A549 (cell line): ENCODE data around the gene IFIH1. TPM values are rescaled to one million over a fixed set of nuclear protein-coding genes. Genes with fewer than 3 reads are reported as not detected.

Experiments used
- ATAC-seq, 2 experiments: fragments of 200-7000 bp in 1 of 2; fragments of >200 bp in 1 of 2; cut with Nextera tagmentation in 1 of 2; cut with Tn5 transposase in 1 of 2; 3 replicates each; pipeline versions ENCODE4 v1.8.0 to v1.9.1; 2018 to 2020; ENCODE audit warnings: mild to moderate bottlenecking in 1 of 2, moderate library complexity in 1 of 2
- CTCF ChIA-PET: fragments of 300-600 bp; sonication (Branson Sonifier 250); formaldehyde crosslinking; extraction: SDS; loops from one replicate; lab custom pipeline; 2021; ENCODE audit warnings: antibody characterized with exemption, inconsistent platforms; lab: Yijun Ruan, JAX
- POLR2A ChIA-PET: fragments of 350-600 bp; formaldehyde crosslinking; extraction: SDS; loops from one replicate; lab custom pipeline; 2021; ENCODE audit warnings: antibody characterized with exemption, inconsistent platforms; lab: Yijun Ruan, JAX
- DNase-seq, 2 experiments: peaks; one replicate each; pipeline versions ENCODE4 v3.0.0 to v3.0.0-alpha.2; 2011 to 2016; ENCODE audit warnings: low read depth in 1 of 2, low spot score in 1 of 2
- FAIRE-seq: peaks from 2 replicates; lab custom pipeline; 2011; peaks lifted over from hg19 to GRCh38; lab: Jason Lieb, UNC
- H3K27ac ChIP-seq, 2 experiments: fragments of >200 bp; sonication (Bioruptor Twin); formaldehyde crosslinking; 3 replicates each; pipeline ENCODE4 v1.5.1; 2016 to 2017
- H3K4me1 ChIP-seq: fragments of >200 bp; sonication (Bioruptor Twin); formaldehyde crosslinking; 3 replicates; pipeline ENCODE4 v1.6.1; 2016
- H3K4me2 ChIP-seq: fragments of >200 bp; sonication (Bioruptor Twin); formaldehyde crosslinking; 3 replicates; pipeline ENCODE4 v1.6.1; 2016
- H3K4me3 ChIP-seq: fragments of >200 bp; sonication (Bioruptor Twin); formaldehyde crosslinking; 3 replicates; pipeline ENCODE4 v1.5.1; 2016
- H3K9me3 ChIP-seq: fragments of >200 bp; sonication (Bioruptor Twin); formaldehyde crosslinking; 3 replicates; pipeline ENCODE4 v1.6.1; 2016
- BCL3 ChIP-seq: fragments of >200 bp; sonication (Bioruptor Twin); formaldehyde crosslinking; IDR thresholded peaks from 3 replicates; pipeline ENCODE4 v1.6.1; 2016
- CBX2 ChIP-seq: fragments of 200-600 bp; sonication (generic); IDR thresholded peaks from 2 replicates; pipeline ENCODE4 v1.6.1; 2016; ENCODE audit warnings: low read depth, mild to moderate bottlenecking, borderline replicate concordance
- E2F6 ChIP-seq: IDR thresholded peaks from 2 replicates; pipeline ENCODE4 v1.6.1; 2012; ENCODE audit warnings: low read depth, borderline replicate concordance
- HMGXB4 ChIP-seq: fragments of 250-450 bp; sonication (Bioruptor Pico); IDR thresholded peaks from 2 replicates; pipeline ENCODE4 v1.5.0; 2021; ENCODE audit warnings: mild to moderate bottlenecking, moderate library complexity, borderline replicate concordance
- HOXA7 ChIP-seq: fragments of 250-450 bp; sonication (Bioruptor Pico); IDR thresholded peaks from 2 replicates; pipeline ENCODE4 v1.5.0; 2020; ENCODE audit warnings: mild to moderate bottlenecking, moderate library complexity
- HOXB13 ChIP-seq: fragments of 250-450 bp; sonication (Bioruptor Pico); IDR thresholded peaks from 2 replicates; pipeline ENCODE4 v1.5.0; 2020; ENCODE audit warnings: low read depth, mild to moderate bottlenecking, moderate library complexity
- MAX ChIP-seq: IDR thresholded peaks from 2 replicates; pipeline ENCODE4 v1.6.1; 2012
- NFE2L2 ChIP-seq: fragments of 150-350 bp; conservative IDR thresholded peaks from 2 replicates; pipeline ENCODE4 v1.6.1; 2014; ENCODE audit warnings: low read length
- NR3C1 ChIP-seq: fragments of >200 bp; sonication (Bioruptor Twin); formaldehyde crosslinking; IDR thresholded peaks from 3 replicates; pipeline ENCODE4 v1.6.1; 2017
- PHF8 ChIP-seq: fragments of 200-600 bp; sonication (generic); IDR thresholded peaks from 2 replicates; pipeline ENCODE4 v1.6.1; 2016; ENCODE audit warnings: low read depth, mild to moderate bottlenecking, antibody characterized with exemption, moderate library complexity, borderline replicate concordance
- POLR2A ChIP-seq: IDR thresholded peaks from 2 replicates; pipeline ENCODE4 v1.6.1; 2012; ENCODE audit warnings: mild to moderate bottlenecking, low read length
- POLR2AphosphoS2 ChIP-seq: conservative IDR thresholded peaks from 2 replicates; pipeline ENCODE4 v1.6.1; 2012; ENCODE audit warnings: low read length, improper control_type of control experiment, inconsistent platforms
- RAD21 ChIP-seq, 2 experiments: fragments of >200 bp in 1 of 2; sonication (Bioruptor Twin) in 1 of 2; formaldehyde crosslinking in 1 of 2; IDR thresholded peaks in 1 of 2; conservative IDR thresholded peaks in 1 of 2; 2 replicates in 1 of 2; 3 replicates in 1 of 2; pipeline ENCODE4 v1.6.1; 2012 to 2018; ENCODE audit warnings: inconsistent platforms in 1 of 2
- RNF2 ChIP-seq: fragments of 200-600 bp; sonication (generic); IDR thresholded peaks from 2 replicates; pipeline ENCODE4 v1.6.1; 2016; ENCODE audit warnings: low read depth, mild to moderate bottlenecking, antibody characterized with exemption, moderate library complexity, borderline replicate concordance
- SREBF2 ChIP-seq: fragments of 450-650 bp; IDR thresholded peaks from 2 replicates; pipeline ENCODE4 v1.6.1; 2014; ENCODE audit warnings: mild to moderate bottlenecking, moderate library complexity
- TP53 ChIP-seq: fragments of 250-450 bp; sonication (Bioruptor Pico); IDR thresholded peaks from 2 replicates; pipeline ENCODE4 v1.5.0; 2021; ENCODE audit warnings: mild to moderate bottlenecking, moderate library complexity
- ZFP36 ChIP-seq: fragments of 450-650 bp; IDR thresholded peaks from 2 replicates; pipeline ENCODE4 v1.6.1; 2014; ENCODE audit warnings: borderline replicate concordance; ENCODE audit not compliant: partially characterized antibody
- ZSCAN20 ChIP-seq: fragments of 250-450 bp; sonication (Bioruptor Pico); IDR thresholded peaks from 2 replicates; pipeline ENCODE4 v1.8.0; 2022; ENCODE audit warnings: mild to moderate bottlenecking, moderate library complexity
- WGBS: methylation state at CpG from one replicate; pipeline ENCODE4 v1.1.6; 2017; ENCODE audit errors: missing lambda C conversion rate; 5-methylcytosine and 5-hydroxymethylcytosine counted together
- polyA plus RNA-seq, 4 experiments: library from polyadenylated mRNA; depleted of rRNA in 3 of 4; stranded (reverse); fragments of >200 nt; fragmentation: RNase III in 1 of 4; extraction: RNeasy Plus Mini Kit Qiagen cat#74134 plus additional on column Dnase treatment in 1 of 4; gene quantifications; 2 replicates in 3 of 4; 3 replicates in 1 of 4; pipeline ENCODE4 v1.2.3, GENCODE V29; 2011 to 2017

Gene IFIH1
- polyA plus RNA-seq, 2 of the 4 experiments (the other 2 are of a cell fraction): 0.21 to 0.57 TPM

- TF ChIP-seq ZSCAN20 (CRISPR knock-in tag) (no peak), HOXB13 (CRISPR knock-in tag) (no peak), SREBF2 (no peak), RNF2 (no peak), POLR2AphosphoS2 (no peak), MAX (no peak), NFE2L2 (no peak), HOXA7 (no peak), PHF8 (no peak)
- ATAC-seq: no peak
- peaks cover 6% of the 10 kb centered on the region; the same call in 2 of the 3 replicates for H3K4me1 ChIP-seq
- POLR2A ChIA-PET: no interaction called here
- no peak overlapping the region for H3K4me2 ChIP-seq
- no peak for DNase-seq
- 50% methylated on average over 1 of the region's 1 CpG for WGBS
- H3K27ac ChIP-seq: no peak overlapping the region; a peak in 1 of 6 replicates
- no peak overlapping the region for H3K4me3 ChIP-seq
- H3K9me3 ChIP-seq: no peaks in the 10 kb centered on the region
- FAIRE-seq: no peak
- CTCF ChIA-PET: interaction anchor here (3.3 kb wide), 1 partner anchor 23 kb away, joined by 16 read pairs; no protein-coding TSS in a partner anchor
Observed at GRCh38 chr2:162243715-162244114, 74.8 kb downstream of the IFIH1 start.

- Histone ChIP-seq H3K9me3 (no peaks in the 10 kb centered on the region), H3K27ac (no peak within 1 kb of the TSS; a peak in 1 of 6 replicates), H3K4me2 (peak within 1 kb of the TSS; percentile 28; the same call in 1 of the 3 replicates), H3K4me3 (no peak within 1 kb of the TSS), H3K4me1 (peaks cover 6% of the 10 kb centered on the region; the same call in 2 of the 3 replicates)
- DNase-seq (no peak), FAIRE-seq (no peak), ATAC-seq (no peak)
- ChIA-PET POLR2A (no interaction called here), CTCF (interaction anchor here (3.3 kb wide), 1 partner anchor 22 kb away, joined by 16 read pairs; no protein-coding TSS in a partner anchor)
- 46% methylated on average over 6 of the region's 6 CpGs for WGBS
- TF ChIP-seq BCL3 (no peak), ZFP36 (no peak), HMGXB4 (no peak), POLR2A (no peak), CBX2 (no peak), TP53 (CRISPR knock-in tag) (no peak)
Observed at GRCh38 chr2:162243294-162243693, 75.2 kb downstream of the IFIH1 start, which contains the start of gene FAP. TSS of gene FAP (minus strand) at chr2:162243445. CDS start at chr2:162243327, 118 bp downstream.

- POLR2A ChIA-PET: no interaction called here
- Histone ChIP-seq H3K9me3 (no peaks in the 10 kb centered on the region), H3K4me1 (peaks cover 6% of the 10 kb centered on the region; the same call in 2 of the 3 replicates), H3K27ac (no peak overlapping the region), H3K4me3 (no peak overlapping the region), H3K4me2 (no peak overlapping the region)
- ATAC-seq (no peak), DNase-seq (no peak), FAIRE-seq (no peak)
- CTCF ChIA-PET: interaction anchor here (1.4 to 3.3 kb wide), 2 partner anchors 22 to 118 kb away, joined by 3 to 16 read pairs; no protein-coding TSS in a partner anchor
- WGBS: 42% methylated on average over 5 of the region's 5 CpGs
- TF ChIP-seq NR3C1 (no peak), RAD21 (conservative IDR thresholded peaks at IDR 0.05 in 1 of 2, IDR thresholded peaks at IDR 0.05 in 1 of 2) (no peak), ZFP36 (no peak), E2F6 (no peak)
Observed at GRCh38 chr2:162242586-162243280, 75.8 kb downstream of the IFIH1 start.
